ENCODE data around the gene EYA3.

GRCh38 chr1:28078680-28079626, 9.5 kb downstream of the EYA3 start:
- no peak for TF ChIP-seq GATA2 (IDR thresholded peaks at IDR 0.05; ENCODE audit: low read depth, low read length)
- TF ChIP-seq GATA3 (IDR thresholded peaks at IDR 0.05; ENCODE audit: low read depth, low read length): no peak
